Neural cell (in vitro differentiated cells): Measurements from ENCODE around the gene SLC30A5. TPM values are rescaled to one million over a fixed set of nuclear protein-coding genes. Genes with fewer than 3 reads are reported as not detected.
"Not testable (repeated sequence)": the region's sequence is repeated elsewhere in the genome, so short reads cannot be mapped to it uniquely, and the experiment has no call there.

Source experiments
- H2AFZ ChIP-seq: fragments of 200-600, 300-800 bp; sonication (generic), shearing (Covaris generic); 2 replicates; pipeline ENCODE4 v1.6.0; 2014; ENCODE audit warnings: low read depth, mild to moderate bottlenecking, antibody characterized with exemption, low read length, moderate library complexity
- H3F3A ChIP-seq: fragments of 200-600 bp; shearing (Covaris generic); 2 replicates; pipeline ENCODE4 v1.6.1; 2016; ENCODE audit warnings: mild to moderate bottlenecking, moderate library complexity, mixed read lengths, antibody characterized with exemption, low read length; ENCODE audit not compliant: insufficient read depth, poor library complexity, severe bottlenecking
- H3K27ac ChIP-seq: fragments of 200-600, 300-800 bp; sonication (generic), shearing (Covaris generic); 2 replicates; pipeline ENCODE4 v1.5.1; 2014; ENCODE audit warnings: mild to moderate bottlenecking, low read length, moderate library complexity
- H3K27me3 ChIP-seq: fragments of 300-800, 200-600 bp; sonication (generic), shearing (Covaris generic); 2 replicates; pipeline ENCODE4 v1.6.0; 2014; ENCODE audit warnings: mild to moderate bottlenecking, low read depth, low read length, moderate library complexity; ENCODE audit not compliant: insufficient read depth
- H3K36me3 ChIP-seq: fragments of 300-800, 200-600 bp; sonication (generic), shearing (Covaris generic); 2 replicates; pipeline ENCODE4 v1.5.1; 2014; ENCODE audit warnings: mild to moderate bottlenecking, antibody characterized with exemption, low read length, moderate library complexity; ENCODE audit not compliant: insufficient read depth
- H3K4me2 ChIP-seq: fragments of 300-800, 200-600 bp; sonication (generic), shearing (Covaris generic); 2 replicates; pipeline ENCODE4 v1.6.0; 2014; ENCODE audit warnings: mild to moderate bottlenecking, low read length
- H3K4me3 ChIP-seq: fragments of 300-800, 200-600 bp; sonication (generic), shearing (Covaris generic); 2 replicates; pipeline ENCODE4 v1.5.1; 2014; ENCODE audit warnings: mild to moderate bottlenecking, low read length, moderate library complexity
- H3K79me2 ChIP-seq: fragments of 200-600 bp; shearing (Covaris generic); replicated peaks from 2 replicates; pipeline ENCODE4 v1.6.0; 2014; ENCODE audit warnings: mild to moderate bottlenecking, low read length, moderate library complexity; ENCODE audit not compliant: insufficient read depth
- H3K9ac ChIP-seq: fragments of 300-800, 200-600 bp; sonication (generic), shearing (Covaris generic); 2 replicates; pipeline ENCODE4 v1.6.1; 2016; ENCODE audit warnings: mild to moderate bottlenecking, low read length, mixed read lengths
- H3K9me2 ChIP-seq: fragments of 200-600 bp; shearing (Covaris generic); 2 replicates; pipeline ENCODE4 v1.6.1; 2016; ENCODE audit warnings: mild to moderate bottlenecking, low read length, mixed read lengths; ENCODE audit not compliant: insufficient read depth
- H3K9me3 ChIP-seq: fragments of 200-600, 300-800 bp; sonication (generic), shearing (Covaris generic); 2 replicates; pipeline ENCODE4 v1.6.1; 2016; ENCODE audit warnings: mild to moderate bottlenecking, mixed run types, low read length, moderate library complexity, mixed read lengths
- H4K20me1 ChIP-seq: fragments of 200-600 bp; shearing (Covaris generic); 2 replicates; pipeline ENCODE4 v1.6.1; 2016; ENCODE audit warnings: mild to moderate bottlenecking, mixed run types; ENCODE audit not compliant: insufficient read depth
- CTCF ChIP-seq: fragments of 450-650 bp; IDR thresholded peaks from 2 replicates; pipeline ENCODE4 v1.5.1; 2014; ENCODE audit warnings: antibody characterized with exemption, mild to moderate bottlenecking, moderate library complexity; ENCODE audit not compliant: poor library complexity, severe bottlenecking
- EP300 ChIP-seq: fragments of 450-650 bp; conservative IDR thresholded peaks from 2 replicates; pipeline ENCODE4 v1.6.1; 2014; ENCODE audit warnings: antibody characterized with exemption, mild to moderate bottlenecking, moderate library complexity; ENCODE audit not compliant: poor library complexity, severe bottlenecking
- EZH2 ChIP-seq: fragments of 200-600, 300-800 bp; shearing (Covaris generic), sonication (generic); IDR thresholded peaks from 2 replicates; pipeline ENCODE4 v1.6.1; 2014; ENCODE audit warnings: antibody characterized with exemption, low read length, borderline replicate concordance, mild to moderate bottlenecking; ENCODE audit not compliant: insufficient read depth, poor library complexity, severe bottlenecking
- MXI1 ChIP-seq: fragments of 450-650 bp; conservative IDR thresholded peaks from 2 replicates; pipeline ENCODE4 v1.6.1; 2014; ENCODE audit warnings: antibody characterized with exemption, mild to moderate bottlenecking; ENCODE audit not compliant: poor library complexity, severe bottlenecking
- POLR2AphosphoS5 ChIP-seq: IDR thresholded peaks from 2 replicates; pipeline ENCODE4 v1.6.1; 2012
- RAD21 ChIP-seq: fragments of 450-650 bp; conservative IDR thresholded peaks from 2 replicates; pipeline ENCODE4 v1.6.1; 2014; ENCODE audit warnings: antibody characterized with exemption, mild to moderate bottlenecking, moderate library complexity
- REST ChIP-seq: IDR thresholded peaks from 2 replicates; pipeline ENCODE4 v1.6.1; 2012; ENCODE audit warnings: borderline replicate concordance
- SMC3 ChIP-seq: fragments of 450-650 bp; conservative IDR thresholded peaks from 2 replicates; pipeline ENCODE4 v1.6.1; 2014; ENCODE audit warnings: antibody characterized with exemption, mild to moderate bottlenecking, moderate library complexity; ENCODE audit not compliant: poor library complexity
- TAF1 ChIP-seq: IDR thresholded peaks from 2 replicates; pipeline ENCODE4 v1.6.1; 2012; ENCODE audit warnings: low read depth
- polyA plus RNA-seq: library from polyadenylated mRNA; depleted of rRNA; stranded (reverse); fragments of >200 nt; gene quantifications from 2 replicates; pipeline ENCODE4 v1.2.3, GENCODE V29; 2014

The SLC30A5 gene
- polyA plus RNA-seq, 1 donor from 2014 or later = 44.1 TPM

- H3K9me3 ChIP-seq, H3K36me3 ChIP-seq, H4K20me1 ChIP-seq, H3K4me3 ChIP-seq, H3K79me2 ChIP-seq, H3K4me2 ChIP-seq, H2AFZ ChIP-seq, H3K27me3 ChIP-seq, H3K27ac ChIP-seq, H3K9me2 ChIP-seq, H3F3A ChIP-seq, H3K9ac ChIP-seq: not testable (repeated sequence)
These were observed 54.8 kb downstream of the SLC30A5 start for GRCh38 chr5:69148576-69148975.

GRCh38 chr5:69148981-69149675, 55.3 kb downstream of the SLC30A5 start:
- H4K20me1 ChIP-seq = no peaks in the 10 kb centered on the region
- H3K9ac ChIP-seq = no peak overlapping the region
- H3K27ac ChIP-seq = no peak overlapping the region
- H3K79me2 ChIP-seq = no peaks in the 10 kb centered on the region
- no peaks in the 10 kb centered on the region for H3F3A ChIP-seq
- H3K9me3 ChIP-seq = no peaks in the 10 kb centered on the region
- no peaks in the 10 kb centered on the region for H3K27me3 ChIP-seq
- TF ChIP-seq MXI1 = no peak
- TF ChIP-seq RAD21 = no peak
- no peak for TF ChIP-seq REST
- no peak for TF ChIP-seq CTCF
- TF ChIP-seq SMC3 = no peak
- no peak for TF ChIP-seq TAF1
- no peak for TF ChIP-seq EZH2
- TF ChIP-seq EP300 = no peak
- TF ChIP-seq POLR2AphosphoS5 = no peak
- no peaks in the 10 kb centered on the region for H3K9me2 ChIP-seq
- no peak overlapping the region for H3K4me2 ChIP-seq
- no peak overlapping the region for H2AFZ ChIP-seq
- no peak overlapping the region for H3K4me3 ChIP-seq
- no peaks in the 10 kb centered on the region for H3K36me3 ChIP-seq

GRCh38 chr5:69149676-69150010, 55.8 kb downstream of the SLC30A5 start:
- no peaks in the 10 kb centered on the region for H3K9me2 ChIP-seq
- H3K27me3 ChIP-seq = no peaks in the 10 kb centered on the region
- H3K4me2 ChIP-seq = no peak overlapping the region
- H3K27ac ChIP-seq = no peak overlapping the region
- no peaks in the 10 kb centered on the region for H3K36me3 ChIP-seq
- no peaks in the 10 kb centered on the region for H3K9me3 ChIP-seq
- H4K20me1 ChIP-seq = no peaks in the 10 kb centered on the region
- no peak overlapping the region for H3K4me3 ChIP-seq
- TF ChIP-seq SMC3 = no peak
- no peak for TF ChIP-seq EP300
- TF ChIP-seq RAD21 = no peak
- TF ChIP-seq MXI1 = no peak
- no peak for TF ChIP-seq TAF1
- no peak for TF ChIP-seq CTCF
- TF ChIP-seq REST = no peak
- no peak for TF ChIP-seq EZH2
- TF ChIP-seq POLR2AphosphoS5 = no peak
- no peak overlapping the region for H3K9ac ChIP-seq
- H3K79me2 ChIP-seq = no peaks in the 10 kb centered on the region
- H2AFZ ChIP-seq = no peak overlapping the region
- no peaks in the 10 kb centered on the region for H3F3A ChIP-seq
